GM23338 (cell line): Measurements from ENCODE around the gene CACNA1C. TPM values are rescaled to one million over a fixed set of nuclear protein-coding genes. Genes with fewer than 3 reads are reported as not detected.

ENCODE experiments used
- ATAC-seq: fragments of 200-7000 bp; cut with Tn5 transposase; 3 replicates; pipeline ENCODE4 v1.9.1; 2020
- DNase-seq: peaks from one replicate; pipeline ENCODE4 v3.0.0-alpha.2; 2015; ENCODE audit warnings: low spot score
- H2AFZ ChIP-seq: fragments of 200-600 bp; sonication (generic); 2 replicates; pipeline ENCODE4 v1.8.0; 2016; ENCODE audit warnings: antibody characterized with exemption, mild to moderate bottlenecking, moderate library complexity
- H3F3A ChIP-seq: fragments of 200-600 bp; sonication (generic); replicated peaks from 2 replicates; pipeline ENCODE4 v1.8.0; 2017; ENCODE audit warnings: antibody characterized with exemption, mixed run types, low read depth
- H3K27ac ChIP-seq: fragments of 200-600 bp; sonication (generic); 2 replicates; pipeline ENCODE4 v1.6.1; 2016; ENCODE audit warnings: low read depth
- H3K27me3 ChIP-seq: fragments of 200-600 bp; sonication (generic); 2 replicates; pipeline ENCODE4 v1.8.0; 2016; ENCODE audit warnings: mild to moderate bottlenecking, mixed run types, moderate library complexity; ENCODE audit not compliant: insufficient read depth
- H3K36me3 ChIP-seq: fragments of 200-600 bp; sonication (generic); 2 replicates; pipeline ENCODE4 v1.8.0; 2016; ENCODE audit warnings: mild to moderate bottlenecking; ENCODE audit not compliant: insufficient read depth
- H3K4me1 ChIP-seq: fragments of 200-600 bp; sonication (generic); 2 replicates; pipeline ENCODE4 v1.8.0; 2016; ENCODE audit warnings: mild to moderate bottlenecking, moderate library complexity; ENCODE audit not compliant: insufficient read depth
- H3K4me2 ChIP-seq: fragments of 200-600 bp; sonication (generic); 2 replicates; pipeline ENCODE4 v1.7.1; 2017; ENCODE audit warnings: mixed run types
- H3K4me3 ChIP-seq: fragments of 200-600 bp; sonication (generic); 2 replicates; pipeline ENCODE4 v1.6.1; 2016; ENCODE audit warnings: mixed run types
- H3K79me2 ChIP-seq: fragments of 200-600 bp; sonication (generic); replicated peaks from 2 replicates; pipeline ENCODE4 v1.8.0; 2017; ENCODE audit warnings: mild to moderate bottlenecking; ENCODE audit not compliant: insufficient read depth
- H3K9me2 ChIP-seq: fragments of 200-600 bp; sonication (generic); 2 replicates; pipeline ENCODE4 v1.8.0; 2017; ENCODE audit not compliant: insufficient read depth
- H4K20me1 ChIP-seq: fragments of 200-600 bp; sonication (generic); replicated peaks from 2 replicates; pipeline ENCODE4 v1.8.0; 2017; ENCODE audit warnings: mild to moderate bottlenecking; ENCODE audit not compliant: insufficient read depth
- H3K27ac Mint-ChIP-seq: 2 replicates; pipeline ENCODE4 v1.8.0; 2020; ENCODE audit warnings: inconsistent platforms, mild to moderate bottlenecking, moderate library complexity, mixed read lengths
- H3K27me3 Mint-ChIP-seq: 3 replicates; pipeline ENCODE4 v1.8.0; 2022; ENCODE audit warnings: low read depth, mild to moderate bottlenecking, moderate library complexity, mixed read lengths, inconsistent platforms; ENCODE audit not compliant: insufficient read depth, poor library complexity
- H3K36me3 Mint-ChIP-seq: 3 replicates; pipeline ENCODE4 v1.8.0; 2021; ENCODE audit warnings: low read depth, mild to moderate bottlenecking, inconsistent platforms, moderate library complexity, mixed read lengths
- H3K4me1 Mint-ChIP-seq: 3 replicates; pipeline ENCODE4 v1.8.0; 2020; ENCODE audit warnings: mild to moderate bottlenecking, inconsistent platforms, mixed read lengths
- H3K4me3 Mint-ChIP-seq: 3 replicates; pipeline ENCODE4 v1.8.0; 2021; ENCODE audit warnings: moderate library complexity, mild to moderate bottlenecking, inconsistent platforms, mixed read lengths
- H3K9me3 Mint-ChIP-seq: 3 replicates; pipeline ENCODE4 v1.8.0; 2020; ENCODE audit warnings: moderate library complexity, mild to moderate bottlenecking, inconsistent platforms, mixed read lengths
- CREB1 ChIP-seq: fragments of 250-450 bp; sonication (Bioruptor Pico); IDR thresholded peaks from 2 replicates; pipeline ENCODE4 v1.5.0; 2020; ENCODE audit warnings: low read depth, mild to moderate bottlenecking, moderate library complexity
- EZH2 ChIP-seq: fragments of 200-600 bp; sonication (generic); IDR thresholded peaks from one replicate; pipeline ENCODE4 v1.8.0; 2017; ENCODE audit warnings: antibody characterized with exemption, mild to moderate bottlenecking, low read depth; ENCODE audit not compliant: unreplicated experiment
- EZH2phosphoT487 ChIP-seq: fragments of 200-600 bp; sonication (generic); IDR thresholded peaks from one replicate; pipeline ENCODE4 v1.8.1; 2018; ENCODE audit warnings: antibody characterized with exemption; ENCODE audit not compliant: unreplicated experiment
- NANOG ChIP-seq: IDR thresholded peaks from 2 replicates; pipeline ENCODE4 v1.6.1; 2016; ENCODE audit warnings: antibody characterized with exemption, borderline replicate concordance
- POLR2AphosphoS5 ChIP-seq: IDR thresholded peaks from 2 replicates; pipeline ENCODE4 v1.6.1; 2016; ENCODE audit warnings: antibody characterized with exemption, low read depth
- ZNF114 ChIP-seq: fragments of 250-450 bp; sonication (Bioruptor Pico); IDR thresholded peaks from 2 replicates; pipeline ENCODE4 v1.5.0; 2020; ENCODE audit warnings: mild to moderate bottlenecking, moderate library complexity
- ZNF331 ChIP-seq: fragments of 250-450 bp; sonication (Bioruptor Pico); IDR thresholded peaks from 2 replicates; pipeline ENCODE4 v1.5.0; 2020; ENCODE audit warnings: low read depth, mild to moderate bottlenecking, moderate library complexity
- polyA plus RNA-seq: library from polyadenylated mRNA; unstranded; fragments of >200 nt; fragmentation: Nextera tagmentation; extraction: Ambion mirVana; gene quantifications from 2 replicates; pipeline ENCODE4 v1.2.1, GENCODE V29; 2016
- total RNA-seq: library from RNA; depleted of rRNA; stranded (reverse); fragments of >200 nt; shearing (Covaris generic); gene quantifications from 2 replicates; pipeline ENCODE4 v1.2.3, GENCODE V29; 2014
- TF ChIP-seq, protein P1 (sequence below): fragments of 250-450 bp; sonication (Bioruptor Pico); IDR thresholded peaks from 2 replicates; pipeline ENCODE4 v1.5.0; 2020; ENCODE audit warnings: mild to moderate bottlenecking, moderate library complexity
- TF ChIP-seq, protein P2 (sequence below), 2 experiments: fragments of 200-600 bp in 1 of 2; sonication (generic) in 1 of 2; conservative IDR thresholded peaks; 2 replicates each; pipeline versions ENCODE4 v1.5.1 to v1.6.1; 2016 to 2017; ENCODE audit warnings: antibody characterized with exemption in 2 of 2, low read depth in 2 of 2, mild to moderate bottlenecking in 2 of 2, moderate library complexity in 1 of 2
- TF ChIP-seq, protein P3 (sequence below): IDR thresholded peaks from 2 replicates; pipeline ENCODE4 v1.6.1; 2016; ENCODE audit warnings: antibody characterized with exemption

CACNA1C gene
- total and polyA plus RNA-seq, 2 experiments from 2014 or later: 0.78 to 2.1 TPM

GRCh38 chr12:2396448-2396871, 343.7 kb downstream of the CACNA1C start:
- Histone ChIP-seq H3K27me3 (no peaks in the 10 kb centered on the region), H3K4me2 (no peak overlapping the region), H4K20me1 (no peaks in the 10 kb centered on the region), H3F3A (no peaks in the 10 kb centered on the region), H3K4me1 (no peaks in the 10 kb centered on the region), H2AFZ (no peak overlapping the region), H3K27ac (no peak overlapping the region), H3K9me2 (no peaks in the 10 kb centered on the region), H3K4me3 (no peak overlapping the region), H3K36me3 (no peaks in the 10 kb centered on the region), H3K79me2 (no peaks in the 10 kb centered on the region)
- TF ChIP-seq CREB1 (no peak), EZH2phosphoT487 (no peak), ZNF331 (CRISPR knock-in tag) (no peak)
- Mint-ChIP-seq H3K36me3 (no peaks in the 10 kb centered on the region), H3K27ac (no peak overlapping the region), H3K4me1 (peaks cover 7% of the 10 kb centered on the region; the same call in 1 of the 3 replicates), H3K9me3 (no peaks in the 10 kb centered on the region), H3K27me3 (peaks cover 6% of the 10 kb centered on the region), H3K4me3 (no peak overlapping the region)
- DNase-seq (no peak), ATAC-seq (no peak)

GRCh38 chr12:2397356-2398045, 344.7 kb downstream of the CACNA1C start:
- Mint-ChIP-seq H3K27ac (no peak overlapping the region), H3K4me1 (peaks cover 7% of the 10 kb centered on the region; the same call in 1 of the 3 replicates), H3K27me3 (peaks cover 6% of the 10 kb centered on the region), H3K9me3 (no peaks in the 10 kb centered on the region), H3K36me3 (no peaks in the 10 kb centered on the region), H3K4me3 (no peak overlapping the region)
- Histone ChIP-seq H3K9me2 (no peaks in the 10 kb centered on the region), H3K36me3 (no peaks in the 10 kb centered on the region), H2AFZ (no peak overlapping the region), H3K79me2 (no peaks in the 10 kb centered on the region), H3K27ac (no peak overlapping the region), H3F3A (no peaks in the 10 kb centered on the region), H3K27me3 (no peaks in the 10 kb centered on the region), H3K4me3 (no peak overlapping the region), H4K20me1 (no peaks in the 10 kb centered on the region), H3K4me1 (no peaks in the 10 kb centered on the region), H3K4me2 (no peak overlapping the region)
- ATAC-seq (no peak), DNase-seq (no peak)
- TF ChIP-seq ZNF114 (CRISPR knock-in tag) (no peak), ZNF331 (CRISPR knock-in tag) (no peak), NANOG (no peak), POLR2AphosphoS5 (no peak), EZH2phosphoT487 (no peak), EZH2 (no peak)
- TF ChIP-seq, protein P1, sequence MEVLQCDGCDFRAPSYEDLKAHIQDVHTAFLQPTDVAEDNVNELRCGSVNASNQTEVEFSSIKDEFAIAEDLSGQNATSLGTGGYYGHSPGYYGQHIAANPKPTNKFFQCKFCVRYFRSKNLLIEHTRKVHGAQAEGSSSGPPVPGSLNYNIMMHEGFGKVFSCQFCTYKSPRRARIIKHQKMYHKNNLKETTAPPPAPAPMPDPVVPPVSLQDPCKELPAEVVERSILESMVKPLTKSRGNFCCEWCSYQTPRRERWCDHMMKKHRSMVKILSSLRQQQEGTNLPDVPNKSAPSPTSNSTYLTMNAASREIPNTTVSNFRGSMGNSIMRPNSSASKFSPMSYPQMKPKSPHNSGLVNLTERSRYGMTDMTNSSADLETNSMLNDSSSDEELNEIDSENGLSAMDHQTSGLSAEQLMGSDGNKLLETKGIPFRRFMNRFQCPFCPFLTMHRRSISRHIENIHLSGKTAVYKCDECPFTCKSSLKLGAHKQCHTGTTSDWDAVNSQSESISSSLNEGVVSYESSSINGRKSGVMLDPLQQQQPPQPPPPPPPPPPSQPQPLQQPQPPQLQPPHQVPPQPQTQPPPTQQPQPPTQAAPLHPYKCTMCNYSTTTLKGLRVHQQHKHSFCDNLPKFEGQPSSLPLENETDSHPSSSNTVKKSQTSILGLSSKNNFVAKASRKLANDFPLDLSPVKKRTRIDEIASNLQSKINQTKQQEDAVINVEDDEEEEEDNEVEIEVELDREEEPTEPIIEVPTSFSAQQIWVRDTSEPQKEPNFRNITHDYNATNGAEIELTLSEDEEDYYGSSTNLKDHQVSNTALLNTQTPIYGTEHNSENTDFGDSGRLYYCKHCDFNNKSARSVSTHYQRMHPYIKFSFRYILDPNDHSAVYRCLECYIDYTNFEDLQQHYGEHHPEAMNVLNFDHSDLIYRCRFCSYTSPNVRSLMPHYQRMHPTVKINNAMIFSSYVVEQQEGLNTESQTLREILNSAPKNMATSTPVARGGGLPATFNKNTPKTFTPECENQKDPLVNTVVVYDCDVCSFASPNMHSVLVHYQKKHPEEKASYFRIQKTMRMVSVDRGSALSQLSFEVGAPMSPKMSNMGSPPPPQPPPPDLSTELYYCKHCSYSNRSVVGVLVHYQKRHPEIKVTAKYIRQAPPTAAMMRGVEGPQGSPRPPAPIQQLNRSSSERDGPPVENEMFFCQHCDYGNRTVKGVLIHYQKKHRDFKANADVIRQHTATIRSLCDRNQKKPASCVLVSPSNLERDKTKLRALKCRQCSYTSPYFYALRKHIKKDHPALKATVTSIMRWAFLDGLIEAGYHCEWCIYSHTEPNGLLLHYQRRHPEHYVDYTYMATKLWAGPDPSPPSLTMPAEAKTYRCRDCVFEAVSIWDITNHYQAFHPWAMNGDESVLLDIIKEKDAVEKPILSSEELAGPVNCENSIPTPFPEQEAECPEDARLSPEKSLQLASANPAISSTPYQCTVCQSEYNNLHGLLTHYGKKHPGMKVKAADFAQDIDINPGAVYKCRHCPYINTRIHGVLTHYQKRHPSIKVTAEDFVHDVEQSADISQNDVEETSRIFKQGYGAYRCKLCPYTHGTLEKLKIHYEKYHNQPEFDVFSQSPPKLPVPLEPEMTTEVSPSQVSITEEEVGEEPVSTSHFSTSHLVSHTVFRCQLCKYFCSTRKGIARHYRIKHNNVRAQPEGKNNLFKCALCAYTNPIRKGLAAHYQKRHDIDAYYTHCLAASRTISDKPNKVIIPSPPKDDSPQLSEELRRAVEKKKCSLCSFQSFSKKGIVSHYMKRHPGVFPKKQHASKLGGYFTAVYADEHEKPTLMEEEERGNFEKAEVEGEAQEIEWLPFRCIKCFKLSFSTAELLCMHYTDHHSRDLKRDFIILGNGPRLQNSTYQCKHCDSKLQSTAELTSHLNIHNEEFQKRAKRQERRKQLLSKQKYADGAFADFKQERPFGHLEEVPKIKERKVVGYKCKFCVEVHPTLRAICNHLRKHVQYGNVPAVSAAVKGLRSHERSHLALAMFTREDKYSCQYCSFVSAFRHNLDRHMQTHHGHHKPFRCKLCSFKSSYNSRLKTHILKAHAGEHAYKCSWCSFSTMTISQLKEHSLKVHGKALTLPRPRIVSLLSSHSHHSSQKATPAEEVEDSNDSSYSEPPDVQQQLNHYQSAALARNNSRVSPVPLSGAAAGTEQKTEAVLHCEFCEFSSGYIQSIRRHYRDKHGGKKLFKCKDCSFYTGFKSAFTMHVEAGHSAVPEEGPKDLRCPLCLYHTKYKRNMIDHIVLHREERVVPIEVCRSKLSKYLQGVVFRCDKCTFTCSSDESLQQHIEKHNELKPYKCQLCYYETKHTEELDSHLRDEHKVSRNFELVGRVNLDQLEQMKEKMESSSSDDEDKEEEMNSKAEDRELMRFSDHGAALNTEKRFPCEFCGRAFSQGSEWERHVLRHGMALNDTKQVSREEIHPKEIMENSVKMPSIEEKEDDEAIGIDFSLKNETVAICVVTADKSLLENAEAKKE: no peak
- TF ChIP-seq, protein P2, sequence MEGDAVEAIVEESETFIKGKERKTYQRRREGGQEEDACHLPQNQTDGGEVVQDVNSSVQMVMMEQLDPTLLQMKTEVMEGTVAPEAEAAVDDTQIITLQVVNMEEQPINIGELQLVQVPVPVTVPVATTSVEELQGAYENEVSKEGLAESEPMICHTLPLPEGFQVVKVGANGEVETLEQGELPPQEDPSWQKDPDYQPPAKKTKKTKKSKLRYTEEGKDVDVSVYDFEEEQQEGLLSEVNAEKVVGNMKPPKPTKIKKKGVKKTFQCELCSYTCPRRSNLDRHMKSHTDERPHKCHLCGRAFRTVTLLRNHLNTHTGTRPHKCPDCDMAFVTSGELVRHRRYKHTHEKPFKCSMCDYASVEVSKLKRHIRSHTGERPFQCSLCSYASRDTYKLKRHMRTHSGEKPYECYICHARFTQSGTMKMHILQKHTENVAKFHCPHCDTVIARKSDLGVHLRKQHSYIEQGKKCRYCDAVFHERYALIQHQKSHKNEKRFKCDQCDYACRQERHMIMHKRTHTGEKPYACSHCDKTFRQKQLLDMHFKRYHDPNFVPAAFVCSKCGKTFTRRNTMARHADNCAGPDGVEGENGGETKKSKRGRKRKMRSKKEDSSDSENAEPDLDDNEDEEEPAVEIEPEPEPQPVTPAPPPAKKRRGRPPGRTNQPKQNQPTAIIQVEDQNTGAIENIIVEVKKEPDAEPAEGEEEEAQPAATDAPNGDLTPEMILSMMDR (conservative IDR thresholded peaks at IDR 0.05; ENCODE audit: low read depth in 2 of 2): no peak
- TF ChIP-seq, protein P3, sequence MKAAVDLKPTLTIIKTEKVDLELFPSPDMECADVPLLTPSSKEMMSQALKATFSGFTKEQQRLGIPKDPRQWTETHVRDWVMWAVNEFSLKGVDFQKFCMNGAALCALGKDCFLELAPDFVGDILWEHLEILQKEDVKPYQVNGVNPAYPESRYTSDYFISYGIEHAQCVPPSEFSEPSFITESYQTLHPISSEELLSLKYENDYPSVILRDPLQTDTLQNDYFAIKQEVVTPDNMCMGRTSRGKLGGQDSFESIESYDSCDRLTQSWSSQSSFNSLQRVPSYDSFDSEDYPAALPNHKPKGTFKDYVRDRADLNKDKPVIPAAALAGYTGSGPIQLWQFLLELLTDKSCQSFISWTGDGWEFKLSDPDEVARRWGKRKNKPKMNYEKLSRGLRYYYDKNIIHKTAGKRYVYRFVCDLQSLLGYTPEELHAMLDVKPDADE: no peak
